GM19099 (cell line): Measurements from ENCODE around the gene COL6A6.

Source experiments
- POLR2A ChIP-seq: IDR thresholded peaks from 3 replicates; pipeline ENCODE4 v1.6.1; 2011; ENCODE audit warnings: low read depth; ENCODE audit not compliant: insufficient read length; ENCODE audit errors: extremely low read depth

Gene COL6A6

DNA sequence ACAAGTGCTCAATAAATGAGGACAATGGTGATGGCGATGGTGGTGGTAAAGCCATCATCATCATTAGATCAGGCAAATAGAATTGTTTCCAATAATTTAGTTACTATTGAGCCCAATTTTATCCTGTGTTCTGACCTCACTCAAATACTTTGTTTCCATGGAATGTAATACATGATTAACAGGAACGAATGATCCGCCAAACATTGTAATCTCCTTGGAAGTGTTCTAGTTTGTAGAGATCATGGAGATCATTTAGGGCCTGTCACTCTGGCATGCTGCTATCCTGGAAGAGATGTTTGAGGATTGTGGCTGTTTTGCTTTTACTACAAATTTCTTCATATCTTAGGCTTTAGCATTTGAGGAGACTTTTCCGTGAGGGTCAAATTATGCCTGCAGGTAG is 2.8 kb downstream of the COL6A6 start:
- no peak for TF ChIP-seq POLR2A

- TF ChIP-seq POLR2A: no peak
Observed at GRCh38 chr3:130522399-130522798, 5.4 kb downstream of the COL6A6 start.

GRCh38 chr3:130527426-130527825 is 10.4 kb downstream of the COL6A6 start:
- TF ChIP-seq POLR2A: no peak

- no peak for TF ChIP-seq POLR2A
Observed at GRCh38 chr3:130528120-130528519, 11.1 kb downstream of the COL6A6 start.

DNA sequence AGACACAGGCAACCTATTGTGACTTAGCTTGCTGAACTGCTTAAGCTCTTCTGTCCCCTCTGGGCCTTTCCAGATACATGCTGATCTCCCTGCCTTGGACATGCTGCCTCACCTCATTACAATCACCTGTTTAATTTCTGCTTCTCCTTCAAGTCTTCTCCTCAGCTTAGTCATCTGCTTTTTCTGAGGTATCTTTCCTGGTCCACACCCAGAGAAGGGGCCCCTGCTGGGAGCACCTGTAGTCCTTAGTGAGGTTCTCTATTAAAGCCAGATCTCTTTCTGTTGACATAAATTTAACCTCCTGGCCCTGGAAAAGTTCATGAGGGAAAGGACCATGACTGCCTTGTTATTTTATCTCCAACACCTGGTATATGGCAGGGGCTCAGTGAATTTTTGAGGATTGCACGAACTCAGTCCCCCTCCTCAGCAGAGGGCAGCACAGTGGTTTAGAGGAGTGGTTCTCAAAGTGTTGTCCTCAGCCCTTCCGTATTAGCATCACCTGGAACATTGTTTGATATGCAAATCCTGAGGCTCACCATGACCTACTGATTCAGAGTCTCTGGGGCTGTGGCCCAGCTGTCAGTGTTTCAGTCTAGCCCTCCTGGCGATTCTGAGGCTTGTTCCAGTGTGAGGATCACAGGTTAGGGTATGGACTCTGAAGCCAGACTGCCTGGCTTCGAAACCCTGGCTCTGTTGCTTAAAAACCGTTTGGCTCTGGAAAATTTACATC is 12.7 kb downstream of the COL6A6 start:
- no peak for TF ChIP-seq POLR2A

- TF ChIP-seq POLR2A: no peak
Observed at GRCh38 chr3:130533247-130533646, 16.3 kb downstream of the COL6A6 start.

DNA sequence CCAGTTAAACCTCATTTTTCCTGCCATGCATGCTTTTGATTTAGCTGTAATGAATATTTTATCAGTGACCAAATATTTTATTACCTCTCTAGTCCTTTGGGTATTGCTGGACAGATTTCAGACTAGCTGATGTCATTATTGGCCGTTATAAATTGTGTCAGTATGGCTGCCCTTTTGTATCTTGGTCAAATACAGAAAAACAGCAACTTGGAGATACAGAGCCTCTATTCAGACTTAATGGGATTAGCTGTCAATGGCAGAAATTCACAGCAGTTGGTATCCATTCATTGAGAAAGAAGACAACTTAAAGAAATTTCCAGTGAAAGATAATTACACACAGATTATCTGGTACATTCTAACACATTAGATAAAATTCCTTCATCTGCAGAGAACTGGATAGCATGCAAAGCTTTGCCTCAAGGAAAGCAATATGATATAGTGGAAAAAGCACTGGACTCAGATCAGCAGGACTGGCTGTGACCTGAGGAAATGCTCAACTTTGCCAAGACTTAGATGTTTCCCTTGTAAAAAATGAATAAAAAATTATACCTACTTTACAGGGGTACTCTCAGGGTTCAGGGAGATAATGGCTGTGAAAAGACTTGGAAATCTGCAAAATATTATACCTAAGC is 20.8 kb downstream of the COL6A6 start:
- no peak for TF ChIP-seq POLR2A

- no peak for TF ChIP-seq POLR2A
Observed at GRCh38 chr3:130539005-130539404, 22.0 kb downstream of the COL6A6 start.

- TF ChIP-seq POLR2A: no peak
Observed at GRCh38 chr3:130543322-130543721, 26.3 kb downstream of the COL6A6 start.

- no peak for TF ChIP-seq POLR2A
Observed at GRCh38 chr3:130546920-130547679, 30.1 kb downstream of the COL6A6 start.

DNA sequence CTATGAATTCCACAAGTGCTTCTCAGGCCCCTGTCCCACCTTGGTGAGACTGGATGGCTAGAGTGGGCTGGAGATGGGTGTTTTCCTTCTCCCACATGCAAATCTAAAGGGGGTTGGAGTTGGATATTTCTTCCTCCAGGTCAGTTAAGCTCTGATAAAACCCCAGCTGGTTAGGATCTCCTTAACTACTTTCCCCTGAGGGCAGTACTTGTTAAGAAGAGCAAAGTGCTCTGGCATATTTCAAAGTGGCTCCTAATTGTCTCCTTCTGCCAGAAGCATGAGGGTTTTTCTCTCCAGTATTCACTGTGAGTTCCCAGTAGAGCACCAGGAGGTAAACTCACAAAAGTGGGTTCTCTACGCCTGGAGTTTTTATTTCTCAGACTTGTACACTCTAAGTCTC is 31.4 kb downstream of the COL6A6 start:
- no peak for TF ChIP-seq POLR2A

- TF ChIP-seq POLR2A: no peak
Observed at GRCh38 chr3:130557336-130558035, 40.5 kb downstream of the COL6A6 start.

- no peak for TF ChIP-seq POLR2A
Observed at GRCh38 chr3:130558366-130558765, 41.4 kb downstream of the COL6A6 start.

GRCh38 chr3:130565224-130565623 is 48.2 kb downstream of the COL6A6 start:
- TF ChIP-seq POLR2A: no peak
